GM21786 (cell line): Measurements from ENCODE around the gene EHMT1.
"Not testable (repeated sequence)": the region's sequence is repeated elsewhere in the genome, so short reads cannot be mapped to it uniquely, and the experiment has no call there.

Experiments used
- ATAC-seq: cut with Tn5 transposase; IDR thresholded peaks from one replicate; pipeline ENCODE4 v1.9.1; 2021; ENCODE audit not compliant: unreplicated experiment

The EHMT1 gene

DNA sequence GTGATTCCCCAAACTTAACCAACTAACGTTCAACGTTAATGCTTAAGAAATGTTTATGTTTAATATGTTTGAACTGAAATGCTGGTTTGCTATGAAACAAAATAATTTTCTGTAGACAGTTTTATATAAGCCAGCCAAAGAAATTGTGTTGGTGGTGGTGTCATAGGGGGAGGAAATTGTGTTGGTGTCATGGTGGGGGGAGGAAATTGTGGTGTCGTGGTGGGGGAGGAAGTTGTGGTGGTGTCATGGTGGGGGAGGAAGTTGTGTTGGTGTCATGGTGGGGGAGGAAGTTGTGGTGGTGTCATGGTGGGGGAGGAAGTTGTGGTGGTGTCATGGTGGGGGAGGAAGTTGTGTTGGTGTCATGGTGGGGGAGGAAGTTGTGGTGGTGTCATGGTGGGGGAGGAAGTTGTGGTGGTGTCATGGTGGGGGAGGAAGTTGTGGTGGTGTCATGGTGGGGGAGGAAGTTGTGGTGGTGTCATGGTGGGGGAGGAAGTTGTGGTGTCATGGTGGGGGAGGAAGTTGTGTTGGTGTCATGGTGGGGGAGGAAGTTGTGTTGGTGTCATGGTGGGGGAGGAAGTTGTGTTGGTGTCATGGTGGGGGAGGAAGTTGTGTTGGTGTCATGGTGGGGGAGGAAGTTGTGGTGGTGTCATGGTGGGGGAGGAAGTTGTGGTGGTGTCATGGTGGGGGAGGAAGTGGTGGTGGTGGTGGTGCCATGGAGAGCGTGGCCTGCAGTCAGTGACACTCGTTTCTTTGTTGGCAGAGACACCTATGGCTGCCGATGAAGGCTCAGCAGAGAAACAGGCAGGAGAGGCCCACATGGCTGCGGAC, 97.3 kb downstream of the EHMT1 start:
- ATAC-seq = not testable (repeated sequence)

DNA sequence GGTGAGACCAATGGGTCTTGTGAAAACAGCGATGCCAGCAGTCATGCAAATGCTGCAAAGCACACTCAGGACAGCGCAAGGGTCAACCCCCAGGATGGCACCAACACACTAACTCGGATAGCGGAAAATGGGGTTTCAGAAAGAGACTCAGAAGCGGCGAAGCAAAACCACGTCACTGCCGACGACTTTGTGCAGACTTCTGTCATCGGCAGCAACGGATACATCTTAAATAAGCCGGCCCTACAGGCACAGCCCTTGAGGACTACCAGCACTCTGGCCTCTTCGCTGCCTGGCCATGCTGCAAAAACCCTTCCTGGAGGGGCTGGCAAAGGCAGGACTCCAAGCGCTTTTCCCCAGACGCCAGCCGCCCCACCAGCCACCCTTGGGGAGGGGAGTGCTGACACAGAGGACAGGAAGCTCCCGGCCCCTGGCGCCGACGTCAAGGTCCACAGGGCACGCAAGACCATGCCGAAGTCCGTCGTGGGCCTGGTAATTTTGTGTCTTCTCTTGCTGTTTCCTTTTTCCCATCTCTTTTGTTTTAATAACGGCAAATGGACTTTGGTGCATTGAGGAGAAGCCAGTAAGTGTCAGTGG, 98.0 kb downstream of the EHMT1 start:
- ATAC-seq = no peak

DNA sequence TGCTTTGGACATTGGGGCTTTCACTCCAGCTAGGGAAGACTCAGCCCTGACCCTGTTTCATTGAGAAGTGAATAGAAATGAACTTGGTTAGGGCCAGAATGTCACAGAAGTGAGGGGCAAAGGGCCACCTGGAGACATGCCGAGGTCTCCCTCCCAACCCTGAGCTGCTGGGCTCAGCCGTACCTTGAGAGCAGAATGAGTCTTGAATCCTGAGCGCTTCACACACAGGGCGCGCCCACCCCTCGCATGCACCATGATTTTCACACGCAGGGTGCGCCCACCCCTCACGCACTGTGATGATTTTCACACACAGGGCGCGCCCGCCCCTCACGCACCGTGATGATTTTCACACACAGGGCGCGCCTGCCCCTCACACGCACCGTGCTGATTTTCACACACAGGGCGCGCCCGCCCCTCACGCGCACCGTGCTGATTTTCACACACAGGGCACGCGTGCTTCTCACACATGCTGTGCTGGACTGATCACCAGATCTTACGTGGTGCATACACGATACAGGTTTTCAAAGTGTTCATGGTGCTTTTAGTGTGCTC, 99.0 kb downstream of the EHMT1 start:
- ATAC-seq = no peak

DNA sequence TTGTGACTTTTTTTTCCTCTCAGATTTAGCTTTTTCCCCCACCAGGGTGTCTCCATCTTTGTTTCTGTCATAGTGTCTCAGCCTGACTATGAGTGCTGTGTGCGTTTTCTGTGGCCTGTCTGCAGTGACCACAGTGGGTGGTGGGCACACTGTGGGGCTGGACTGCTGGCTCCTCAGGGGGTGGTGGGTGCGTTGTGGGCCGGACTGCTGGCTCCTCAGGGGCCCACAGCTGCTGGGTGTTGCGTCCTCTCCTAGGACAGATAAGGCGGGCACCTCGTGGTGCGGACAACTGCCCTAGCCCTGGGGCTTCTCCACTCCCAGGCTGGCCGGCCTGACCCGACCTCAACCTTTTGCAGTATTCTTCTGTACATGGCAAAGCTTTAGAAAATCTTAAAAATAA, 100.4 kb downstream of the EHMT1 start:
- ATAC-seq = no peak

GRCh38 chr9:137720571-137721110, 101.8 kb downstream of the EHMT1 start:
- no peak for ATAC-seq

GRCh38 chr9:137721479-137721878, 102.7 kb downstream of the EHMT1 start:
- ATAC-seq = no peak

DNA sequence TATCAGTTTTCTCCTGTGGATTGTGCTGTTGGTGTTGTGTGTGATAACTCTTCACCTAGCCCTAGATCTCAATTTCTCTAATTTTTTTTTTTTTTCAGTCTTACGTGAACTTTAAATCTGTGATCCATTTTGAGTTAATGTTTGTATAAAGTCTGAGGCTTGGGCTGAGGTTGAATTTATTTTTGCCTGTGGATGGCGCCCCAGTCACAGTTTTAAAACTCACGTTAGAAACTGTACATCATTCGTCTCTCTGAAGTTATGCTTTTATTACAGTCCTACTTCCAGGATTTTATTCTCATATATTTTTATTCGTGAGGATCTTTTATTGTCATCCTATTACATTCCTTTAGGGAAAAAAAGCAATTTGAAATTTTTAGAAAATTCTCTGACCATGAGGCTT, 103.1 kb downstream of the EHMT1 start:
- ATAC-seq = no peak

DNA sequence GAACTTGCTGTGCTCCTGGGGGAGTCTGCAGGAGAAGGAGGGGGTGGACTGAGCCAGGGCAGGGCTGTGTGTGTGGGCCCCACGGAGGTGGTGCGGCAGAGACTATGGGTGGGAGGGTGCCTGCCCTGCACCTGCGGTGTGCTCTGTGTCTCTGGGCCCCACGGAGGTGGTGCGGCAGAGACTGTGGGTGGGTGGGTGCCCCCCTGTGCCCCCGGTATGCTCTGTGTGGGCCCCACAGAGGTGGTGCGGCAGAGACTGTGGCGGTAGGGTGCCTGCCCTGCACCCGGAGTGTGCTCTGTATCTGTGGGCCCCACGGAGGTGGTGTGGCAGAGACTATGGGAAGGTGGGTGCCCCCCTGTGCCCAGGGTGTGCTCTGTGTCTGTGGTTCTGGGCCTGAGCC, 103.7 kb downstream of the EHMT1 start:
- ATAC-seq = no peak

- not testable (repeated sequence) for ATAC-seq
Observed at GRCh38 chr9:137723356-137723755, 104.6 kb downstream of the EHMT1 start.

DNA sequence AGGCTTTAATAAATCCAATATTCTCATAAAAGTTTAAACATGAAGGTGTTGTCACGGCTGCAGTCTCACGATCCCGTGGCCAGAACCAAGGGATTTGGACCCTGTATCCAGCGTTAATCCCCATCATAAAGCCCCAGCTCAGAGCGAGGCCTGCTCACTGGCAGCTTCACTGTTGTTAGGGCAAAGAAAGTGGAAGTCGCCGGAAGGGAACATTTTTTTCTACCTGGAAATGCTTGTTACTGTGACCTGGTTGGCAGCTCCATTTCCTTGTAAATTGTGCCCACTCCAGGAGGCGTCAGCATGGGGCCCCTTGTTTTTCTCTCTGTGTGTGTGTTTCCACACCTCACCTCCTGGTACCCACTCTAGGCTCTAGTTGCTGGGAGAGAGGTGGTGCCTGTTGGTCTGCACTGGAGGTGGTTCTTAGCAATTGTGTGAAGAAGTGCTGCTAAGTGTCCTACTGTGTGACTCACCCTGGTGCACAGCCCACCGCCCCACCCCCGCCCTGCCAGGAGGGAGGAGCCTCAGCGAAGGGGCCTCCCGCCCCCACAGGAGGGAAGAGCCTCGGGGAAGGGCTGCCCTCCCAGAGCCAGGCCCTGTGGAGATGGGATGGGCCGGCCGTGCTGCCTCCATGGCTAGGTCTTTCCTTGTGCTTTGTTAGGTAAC, 105.1 kb downstream of the EHMT1 start:
- ATAC-seq = no peak

DNA sequence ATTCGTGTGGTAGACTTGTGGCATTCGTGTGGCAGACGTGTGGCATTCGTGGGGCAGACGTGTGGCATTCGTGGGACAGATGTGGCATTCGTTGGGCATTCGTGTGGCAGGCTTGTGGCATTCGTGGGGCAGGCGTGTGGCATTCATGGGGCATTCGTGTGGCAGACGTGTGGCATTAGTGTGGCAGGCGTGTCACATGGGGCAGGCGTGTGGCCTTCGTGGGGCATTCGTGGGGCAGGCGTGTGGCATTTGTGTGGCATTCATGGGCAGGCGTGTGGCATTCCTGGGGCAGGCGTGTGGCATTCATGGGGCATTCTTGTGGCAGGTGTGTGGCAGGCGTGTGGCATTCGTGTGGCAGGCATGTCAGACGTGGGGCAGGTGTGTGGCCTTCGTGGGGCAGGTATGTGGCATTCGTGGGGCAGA, 106.0 kb downstream of the EHMT1 start:
- no peak for ATAC-seq

- ATAC-seq = no peak
Observed at GRCh38 chr9:137725598-137725997, 106.8 kb downstream of the EHMT1 start.

GRCh38 chr9:137726336-137726735, 107.5 kb downstream of the EHMT1 start:
- not testable (repeated sequence) for ATAC-seq

DNA sequence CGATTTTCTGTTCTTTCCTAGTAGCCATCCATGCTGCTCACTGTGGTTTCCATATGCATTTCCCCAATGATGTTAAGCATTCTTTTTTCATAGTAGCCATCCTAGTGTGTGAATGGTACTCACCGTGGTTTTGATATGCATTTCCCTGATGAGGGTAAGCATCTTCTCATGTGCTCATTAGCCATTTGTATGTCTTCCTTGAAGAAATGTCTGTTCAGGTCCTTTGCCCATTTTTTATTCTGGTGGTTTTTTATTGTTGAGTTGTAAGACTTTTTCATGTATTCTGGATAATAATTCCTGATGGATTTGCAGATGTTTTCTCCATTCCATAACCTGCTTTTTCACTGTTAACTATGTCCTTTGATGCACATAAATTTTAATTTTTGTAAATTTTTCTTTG, 108.0 kb downstream of the EHMT1 start:
- ATAC-seq = no peak

GRCh38 chr9:137727716-137728115, 108.9 kb downstream of the EHMT1 start:
- ATAC-seq = no peak

- ATAC-seq = no peak
Observed at GRCh38 chr9:137728444-137729311, 109.9 kb downstream of the EHMT1 start.

- ATAC-seq = no peak
Observed at GRCh38 chr9:137731216-137731946, 112.6 kb downstream of the EHMT1 start.

- no peak for ATAC-seq
Observed at GRCh38 chr9:137731947-137732813, 113.4 kb downstream of the EHMT1 start.

- ATAC-seq = no peak
Observed at GRCh38 chr9:137733429-137733828, 114.6 kb downstream of the EHMT1 start.
